Naive B cell (primary cell): ENCODE results near the gene FTSJ1. TPM values are rescaled to one million over a fixed set of nuclear protein-coding genes. Genes with fewer than 3 reads are reported as not detected.
"Not testable (repeated sequence)": the region's sequence is repeated elsewhere in the genome, so short reads cannot be mapped to it uniquely, and the experiment has no call there.

Experiments
- ATAC-seq, 2 donors: fragments of 150-1000 bp; cut with Tn5 transposase; 2 replicates each; pipeline ENCODE4 v1.10.0; 2021; ENCODE audit warnings: low read depth in 2 of 2, mild to moderate bottlenecking in 2 of 2, moderate library complexity in 2 of 2
- DNase-seq: peaks from one replicate; pipeline ENCODE4 v3.0.0; 2022
- H3K27ac Mint-ChIP-seq, 6 donors: one replicate each; pipeline ENCODE4 v1.8.0; 2020 to 2022; ENCODE audit warnings: mild to moderate bottlenecking in 6 of 6, mixed read lengths in 6 of 6, moderate library complexity in 5 of 6, inconsistent platforms in 2 of 6
- H3K27me3 Mint-ChIP-seq, 3 donors: one replicate each; pipeline ENCODE4 v1.8.0; 2021 to 2022; ENCODE audit warnings: mixed read lengths in 3 of 3, mild to moderate bottlenecking in 1 of 3
- H3K36me3 Mint-ChIP-seq, 2 donors: one replicate each; pipeline ENCODE4 v1.8.0; 2020 to 2022; ENCODE audit warnings: mixed read lengths in 2 of 2, inconsistent platforms in 1 of 2, mild to moderate bottlenecking in 1 of 2
- H3K4me1 Mint-ChIP-seq, 3 donors: one replicate each; pipeline ENCODE4 v1.8.0; 2020 to 2022; ENCODE audit warnings: mixed read lengths in 3 of 3, inconsistent platforms in 1 of 3, mild to moderate bottlenecking in 1 of 3, moderate library complexity in 1 of 3
- H3K4me3 Mint-ChIP-seq, 8 donors: one replicate each; pipeline ENCODE4 v1.8.0; 2020 to 2022; ENCODE audit warnings: mild to moderate bottlenecking in 8 of 8, mixed read lengths in 8 of 8, moderate library complexity in 8 of 8, inconsistent platforms in 2 of 8
- H3K9me3 Mint-ChIP-seq, 7 donors: one replicate each; pipeline ENCODE4 v1.8.0; 2020 to 2022; ENCODE audit warnings: mixed read lengths in 7 of 7, mild to moderate bottlenecking in 5 of 7, inconsistent platforms in 2 of 7, moderate library complexity in 1 of 7
- polyA plus RNA-seq, 6 donors: library from polyadenylated mRNA; unstranded; fragments of 300-500 nt; fragmentation: Illumina TruSeq; gene quantifications; one replicate each; pipeline ENCODE4 v1.2.3, GENCODE V29; 2021; ENCODE audit warnings: low read depth in 6 of 6

Gene FTSJ1
- 10 to 100 TPM; 45.1 to 72.0 (median 57.5) TPM for polyA plus RNA-seq

- H3K9me3 Mint-ChIP-seq = peaks cover 0 to 4% (median 2%) of the 10 kb centered on the region in 7 donors
- H3K27ac Mint-ChIP-seq = peak within 1 kb of the TSS; percentile 89 to 95 (median 93)
- H3K4me1 Mint-ChIP-seq = peaks cover 29% of the 10 kb centered on the region in 3 donors
- H3K27me3 Mint-ChIP-seq = no peaks in the 10 kb centered on the region
- peaks cover 0 to 9% of the 10 kb centered on the region in 2 donors for H3K36me3 Mint-ChIP-seq
- DNase-seq (peak; percentile 88), ATAC-seq (peak; percentile 91 to 94)
- H3K4me3 Mint-ChIP-seq = peak within 1 kb of the TSS; percentile 83 to 96 (median 92)
Measured at GRCh38 chrX:48475774-48476577, at the start of gene FTSJ1. Gene FTSJ1 (plus strand): TSS chrX:48476199. CDS start chrX:48478048, 1,849 bp downstream.

- not testable (repeated sequence) for H3K9me3 Mint-ChIP-seq, H3K27ac Mint-ChIP-seq
Measured at GRCh38 chrX:48427027-48427716, 48.8 kb upstream of the FTSJ1 start.

DNA sequence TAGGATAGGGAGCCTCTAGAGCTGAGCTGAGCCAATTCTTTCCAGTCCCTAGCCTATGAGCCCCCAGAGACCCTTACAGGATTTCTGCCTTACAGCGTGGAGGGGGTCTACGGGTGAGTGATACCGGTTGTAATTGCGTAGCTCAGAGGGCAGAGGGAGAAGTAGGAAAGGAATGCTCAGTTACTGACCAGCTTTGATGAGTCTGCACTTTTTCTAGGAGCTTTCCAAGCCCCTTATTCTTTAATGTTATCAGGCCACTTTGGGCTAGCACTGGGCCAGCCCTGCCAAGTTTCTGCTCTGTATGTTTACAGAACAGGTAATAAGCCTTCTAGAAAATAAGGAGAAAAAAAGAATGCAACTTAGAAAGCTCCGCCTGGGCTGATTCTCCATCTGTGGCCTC, 46.4 kb upstream of the FTSJ1 start:
- H3K4me3 Mint-ChIP-seq, H3K27ac Mint-ChIP-seq, ATAC-seq, DNase-seq, H3K36me3 Mint-ChIP-seq, H3K4me1 Mint-ChIP-seq, H3K9me3 Mint-ChIP-seq: not testable (repeated sequence)
- peaks cover 7 to 20% (median 15%) of the 10 kb centered on the region in 3 donors for H3K27me3 Mint-ChIP-seq

More at GRCh38 chrX:48427027-48427716, 48.8 kb upstream of the FTSJ1 start:
- H3K4me1 Mint-ChIP-seq, H3K36me3 Mint-ChIP-seq, ATAC-seq, DNase-seq, H3K4me3 Mint-ChIP-seq: not testable (repeated sequence)
- H3K27me3 Mint-ChIP-seq = peaks cover 4 to 12% (median 9%) of the 10 kb centered on the region in 3 donors

- not testable (repeated sequence) for ATAC-seq, H3K4me1 Mint-ChIP-seq, H3K27ac Mint-ChIP-seq, H3K36me3 Mint-ChIP-seq, DNase-seq, H3K4me3 Mint-ChIP-seq
- peaks cover 2 to 11% (median 8%) of the 10 kb centered on the region in 7 donors for H3K9me3 Mint-ChIP-seq
- H3K27me3 Mint-ChIP-seq = peaks cover 7 to 24% (median 18%) of the 10 kb centered on the region in 3 donors
Measured at GRCh38 chrX:48430166-48430565, 45.8 kb upstream of the FTSJ1 start.

DNA sequence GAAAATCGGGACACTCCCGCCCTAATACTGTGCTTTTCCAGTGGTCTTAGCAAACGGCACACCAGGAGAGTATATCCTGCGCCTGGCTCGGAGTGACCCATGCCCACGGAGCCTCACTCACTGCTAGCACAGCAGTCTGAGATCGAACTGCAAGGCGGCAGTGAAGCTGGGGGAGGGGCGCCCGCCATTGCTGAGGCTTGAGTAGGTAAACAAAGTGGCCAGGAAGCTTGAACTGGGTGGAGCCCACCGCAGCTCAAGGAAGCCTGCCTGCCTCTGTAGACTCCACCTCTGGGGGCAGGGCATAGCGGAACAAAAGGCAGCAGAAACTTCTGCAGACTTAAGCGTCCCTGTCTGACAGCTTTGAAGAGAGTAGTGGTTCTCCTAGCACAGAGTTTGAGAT, 42.3 kb upstream of the FTSJ1 start:
- not testable (repeated sequence) for H3K4me1 Mint-ChIP-seq, H3K4me3 Mint-ChIP-seq, H3K27ac Mint-ChIP-seq, DNase-seq, ATAC-seq, H3K36me3 Mint-ChIP-seq
- H3K27me3 Mint-ChIP-seq = peaks cover 7 to 24% (median 16%) of the 10 kb centered on the region in 3 donors
- H3K9me3 Mint-ChIP-seq = peaks cover 2 to 19% (median 10%) of the 10 kb centered on the region in 7 donors

GRCh38 chrX:48447201-48447600, 28.8 kb upstream of the FTSJ1 start:
- H3K9me3 Mint-ChIP-seq, H3K27ac Mint-ChIP-seq, ATAC-seq, H3K36me3 Mint-ChIP-seq, H3K4me3 Mint-ChIP-seq, DNase-seq, H3K4me1 Mint-ChIP-seq: not testable (repeated sequence)
- peaks cover 0 to 26% (median 5%) of the 10 kb centered on the region in 3 donors for H3K27me3 Mint-ChIP-seq

DNA sequence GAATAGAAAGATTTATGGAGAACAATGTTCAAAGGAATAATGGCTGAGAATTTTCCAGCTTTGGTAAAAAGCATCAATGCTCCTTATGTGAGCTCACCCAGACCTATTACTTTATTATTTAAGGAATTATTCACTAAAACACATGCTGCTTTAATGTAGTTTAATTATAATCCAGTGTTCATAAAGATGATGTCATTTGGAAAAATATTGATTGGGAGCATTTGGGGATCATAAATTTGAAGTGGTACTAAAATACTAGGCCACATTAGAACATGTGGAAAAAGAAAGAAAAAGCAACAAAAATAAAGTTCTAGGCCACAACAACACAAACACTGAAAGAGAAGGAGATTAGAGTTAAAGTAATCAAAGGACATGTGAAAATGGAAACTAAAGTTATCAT, 25.9 kb upstream of the FTSJ1 start:
- Mint-ChIP-seq H3K4me1 (no peaks in the 10 kb centered on the region), H3K27me3 (peaks cover 0 to 6% (median 0%) of the 10 kb centered on the region in 3 donors), H3K4me3 (no peak overlapping the region), H3K36me3 (no peaks in the 10 kb centered on the region), H3K9me3 (peaks cover 0 to 1% (median 0%) of the 10 kb centered on the region in 7 donors), H3K27ac (peak overlapping the region in 2 of 6 donors; percentile 69 to 80)
- DNase-seq = no peak
- ATAC-seq = no peak

DNA sequence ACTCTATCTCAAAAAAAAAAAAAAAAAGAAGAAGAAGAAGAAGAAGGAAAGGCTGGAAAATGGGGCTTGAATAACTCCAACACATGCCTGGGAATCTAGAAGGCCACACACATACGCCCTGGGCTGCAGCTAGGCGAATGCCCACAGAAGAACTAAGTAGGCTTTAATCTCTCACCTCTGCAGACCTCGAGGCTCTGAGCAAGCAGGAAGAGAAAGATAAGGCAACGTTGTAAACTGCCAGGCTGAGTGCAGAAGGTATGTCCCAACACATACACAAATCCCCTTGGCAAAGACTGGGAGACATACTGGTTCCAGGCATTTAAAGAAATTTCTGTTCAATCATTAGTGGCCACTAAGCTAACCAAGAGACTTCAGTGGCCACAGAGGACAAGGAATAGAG, 24.3 kb upstream of the FTSJ1 start:
- Mint-ChIP-seq H3K4me3 (peak overlapping the region in 1 of 8 donors; percentile 61), H3K9me3 (peaks cover 0 to 1% (median 0%) of the 10 kb centered on the region in 7 donors), H3K4me1 (no peaks in the 10 kb centered on the region), H3K36me3 (no peaks in the 10 kb centered on the region), H3K27ac (no peak overlapping the region), H3K27me3 (no peaks in the 10 kb centered on the region)
- DNase-seq (no peak), ATAC-seq (no peak)

DNA sequence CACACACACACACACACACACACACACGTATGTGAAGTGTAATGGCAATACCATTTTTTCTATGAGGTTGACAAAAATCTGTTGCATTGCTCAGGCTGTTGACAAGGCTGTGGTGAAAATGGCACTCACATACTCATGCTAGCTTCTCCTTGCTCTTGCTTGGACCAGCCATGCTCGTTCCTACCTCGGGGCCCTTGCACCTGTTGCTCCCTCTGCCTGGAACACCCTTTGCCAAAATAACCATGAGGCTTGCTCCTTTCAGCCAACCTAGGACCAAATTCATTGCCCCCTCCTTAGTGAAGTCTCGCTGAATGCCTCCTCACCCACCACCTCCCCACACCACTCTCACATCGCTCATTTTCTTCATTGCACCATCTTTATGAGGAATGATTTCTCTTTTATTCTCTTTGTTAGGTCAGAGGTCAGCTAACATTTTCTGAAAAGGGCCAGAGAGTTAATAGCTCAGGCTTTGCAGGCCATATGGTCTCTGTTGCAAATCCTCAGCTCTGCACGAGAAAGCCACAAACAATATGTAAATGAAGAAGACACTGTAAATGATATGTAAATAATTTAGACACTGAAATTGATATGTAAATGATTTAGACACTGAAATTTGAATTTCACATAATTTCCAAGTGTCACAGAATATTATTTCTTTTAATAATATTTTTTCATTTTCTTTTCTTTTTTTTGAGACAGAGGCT, 19.2 kb upstream of the FTSJ1 start:
- Mint-ChIP-seq H3K4me1 (peaks cover 0 to 6% (median 2%) of the 10 kb centered on the region in 3 donors), H3K4me3 (no peak overlapping the region), H3K36me3 (peaks cover 0 to 15% of the 10 kb centered on the region in 2 donors), H3K9me3 (peaks cover 0 to 1% (median 0%) of the 10 kb centered on the region in 7 donors), H3K27me3 (no peaks in the 10 kb centered on the region), H3K27ac (peak overlapping the region in 1 of 6 donors; percentile 5)
- DNase-seq = no peak
- ATAC-seq = no peak

DNA sequence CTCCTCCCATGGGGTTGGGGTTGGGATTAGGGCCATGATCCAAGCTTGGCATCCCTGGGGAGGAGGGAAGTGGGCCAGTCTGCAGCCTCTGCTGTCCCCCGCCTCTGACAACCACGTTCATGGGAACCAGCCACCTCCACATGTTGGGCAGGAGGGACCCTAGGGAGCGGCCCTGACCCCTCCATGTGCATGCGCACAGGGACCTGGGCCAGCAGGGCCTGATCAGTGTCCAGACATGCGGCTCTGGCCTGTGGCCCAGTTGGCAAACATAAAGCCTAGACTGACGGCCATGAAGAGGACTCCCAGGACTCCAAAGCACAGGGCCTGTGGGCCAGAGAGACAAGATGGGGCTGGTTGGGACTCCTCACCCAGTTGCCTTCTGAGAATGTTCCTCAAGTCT, 17.3 kb upstream of the FTSJ1 start:
- no peak overlapping the region for H3K4me3 Mint-ChIP-seq
- H3K27me3 Mint-ChIP-seq = no peaks in the 10 kb centered on the region
- peaks cover 0 to 1% (median 0%) of the 10 kb centered on the region in 7 donors for H3K9me3 Mint-ChIP-seq
- H3K36me3 Mint-ChIP-seq = peaks cover 0 to 15% of the 10 kb centered on the region in 2 donors
- H3K4me1 Mint-ChIP-seq = peaks cover 0 to 6% (median 2%) of the 10 kb centered on the region in 3 donors
- DNase-seq (no peak), ATAC-seq (no peak)
- H3K27ac Mint-ChIP-seq = peak overlapping the region in 1 of 6 donors; percentile 63

DNA sequence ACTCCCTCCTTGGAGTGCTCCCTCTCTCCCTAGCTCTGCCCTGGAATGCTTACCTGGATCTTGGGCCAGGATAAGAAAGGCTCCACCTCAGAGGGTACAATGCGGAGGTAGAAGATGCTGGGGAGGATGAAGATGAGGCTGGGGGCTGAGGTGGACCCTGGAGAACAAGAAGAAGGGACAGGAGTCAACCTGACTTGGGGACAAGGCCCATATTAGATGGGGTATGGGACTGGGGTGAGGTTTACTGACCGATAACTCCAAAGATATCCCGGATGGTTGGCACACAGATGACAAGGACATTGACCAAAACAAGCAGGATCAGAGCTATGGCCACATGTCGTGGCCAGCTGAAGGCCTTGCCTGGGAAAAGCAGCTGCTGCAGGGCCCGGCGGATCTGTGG, 16.5 kb upstream of the FTSJ1 start:
- DNase-seq (no peak), ATAC-seq (no peak)
- Mint-ChIP-seq H3K4me1 (peaks cover 0 to 6% (median 2%) of the 10 kb centered on the region in 3 donors), H3K36me3 (peaks cover 0 to 15% of the 10 kb centered on the region in 2 donors), H3K27me3 (no peaks in the 10 kb centered on the region), H3K9me3 (peaks cover 0 to 1% (median 0%) of the 10 kb centered on the region in 7 donors), H3K27ac (peak overlapping the region in 1 of 6 donors; percentile 75), H3K4me3 (no peak overlapping the region)

GRCh38 chrX:48460031-48460430, 16.0 kb upstream of the FTSJ1 start:
- peak overlapping the region in 2 of 6 donors; percentile 57 to 90 for H3K27ac Mint-ChIP-seq

GRCh38 chrX:48460606-48461005, 15.4 kb upstream of the FTSJ1 start:
- peaks cover 0 to 1% (median 0%) of the 10 kb centered on the region in 7 donors for H3K9me3 Mint-ChIP-seq
- H3K27me3 Mint-ChIP-seq = no peaks in the 10 kb centered on the region
- H3K4me3 Mint-ChIP-seq = no peak overlapping the region
- H3K4me1 Mint-ChIP-seq = peaks cover 0 to 6% (median 2%) of the 10 kb centered on the region in 3 donors
- no peak for ATAC-seq
- H3K36me3 Mint-ChIP-seq = peaks cover 0 to 15% of the 10 kb centered on the region in 2 donors
- no peak overlapping the region for H3K27ac Mint-ChIP-seq
- no peak for DNase-seq

More at GRCh38 chrX:48460031-48460430, 16.0 kb upstream of the FTSJ1 start:
- Mint-ChIP-seq H3K9me3 (peaks cover 0 to 1% (median 0%) of the 10 kb centered on the region in 7 donors), H3K4me1 (peaks cover 0 to 6% (median 2%) of the 10 kb centered on the region in 3 donors), H3K36me3 (peaks cover 0 to 15% of the 10 kb centered on the region in 2 donors), H3K27me3 (no peaks in the 10 kb centered on the region), H3K4me3 (peak overlapping the region in 1 of 8 donors; percentile 8)
- DNase-seq = no peak
- no peak for ATAC-seq
